Femur (tissue), 1 donor: ENCODE results near the gene THSD7A.
"Not testable (repeated sequence)": the region's sequence is repeated elsewhere in the genome, so short reads cannot be mapped to it uniquely, and the experiment has no call there.

Experiments
- DNase-seq: peaks from one replicate; pipeline ENCODE4 v3.0.0-alpha.2; 2017

The THSD7A gene

GRCh38 chr7:11570922-11571550 lies 261.0 kb downstream of the THSD7A start:
- no peak for DNase-seq

GRCh38 chr7:11570205-11570604 lies 261.8 kb downstream of the THSD7A start:
- no peak for DNase-seq

DNA sequence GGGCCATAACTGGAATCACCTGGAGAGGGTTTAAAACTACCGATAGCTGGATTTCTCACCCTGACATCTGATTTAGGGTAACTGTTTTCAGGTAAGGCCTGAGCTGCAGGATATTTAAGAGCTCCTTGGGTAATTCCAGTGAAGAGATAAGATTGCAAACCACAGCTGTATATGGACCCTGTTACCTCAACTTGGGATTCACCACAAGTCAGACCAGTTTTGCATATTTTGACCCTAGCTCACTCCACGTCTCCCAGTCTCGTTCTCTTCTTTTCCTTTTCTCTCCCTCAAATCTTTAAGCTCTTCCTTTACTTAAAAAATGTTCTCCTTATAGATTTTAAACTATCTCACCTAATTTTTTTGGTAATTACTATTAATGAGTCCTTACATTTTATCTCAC lies 264.4 kb downstream of the THSD7A start:
- no peak for DNase-seq

- no peak for DNase-seq
These were observed 274.4 kb downstream of the THSD7A start for GRCh38 chr7:11557627-11558026.

DNA sequence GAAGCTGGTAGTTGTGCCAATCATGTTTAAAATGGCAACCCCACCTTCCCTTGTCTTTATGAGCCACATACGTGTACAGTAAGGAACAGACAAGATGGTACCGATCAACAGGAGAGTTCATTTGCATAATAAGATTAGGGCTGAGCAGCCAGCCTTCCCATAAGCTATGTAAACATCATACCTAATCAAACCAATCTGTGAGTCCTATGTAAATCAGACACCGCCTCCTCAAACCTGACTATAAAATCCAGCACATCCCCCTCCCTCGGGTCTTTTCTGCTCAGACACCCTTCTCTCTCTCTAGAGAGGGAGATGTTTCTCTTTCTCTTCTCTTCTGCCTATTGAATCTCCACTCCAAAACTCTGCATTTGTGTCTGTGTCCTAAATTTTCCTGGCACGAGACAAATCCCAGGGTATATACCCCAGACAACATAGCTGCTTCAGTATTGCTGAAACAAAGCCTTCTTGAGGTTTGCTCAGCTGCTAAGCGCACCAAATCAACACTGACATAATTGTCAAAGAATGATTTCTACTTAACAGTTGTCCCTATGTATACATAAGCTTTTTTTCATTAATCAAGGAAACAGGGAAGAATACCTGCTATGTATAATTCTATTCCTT lies 279.2 kb downstream of the THSD7A start:
- no peak for DNase-seq

DNA sequence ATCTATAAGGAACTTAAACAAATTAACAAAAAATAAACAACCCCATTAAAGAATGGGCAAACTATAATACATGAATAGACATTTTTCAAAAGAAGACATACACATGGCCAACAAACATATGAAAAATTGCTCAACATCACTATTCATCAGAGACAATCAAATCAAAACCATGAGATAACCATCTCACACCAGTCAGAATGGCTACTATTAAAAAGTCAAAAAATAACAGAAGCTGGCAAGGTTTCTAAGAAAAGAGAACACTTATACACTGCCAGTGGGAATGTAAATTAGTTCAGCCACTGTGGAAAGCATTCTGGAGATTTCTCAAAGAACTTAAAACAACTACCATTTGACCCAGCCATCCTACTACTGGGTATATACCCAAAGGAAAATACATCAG lies 280.5 kb downstream of the THSD7A start:
- DNase-seq = no peak

DNA sequence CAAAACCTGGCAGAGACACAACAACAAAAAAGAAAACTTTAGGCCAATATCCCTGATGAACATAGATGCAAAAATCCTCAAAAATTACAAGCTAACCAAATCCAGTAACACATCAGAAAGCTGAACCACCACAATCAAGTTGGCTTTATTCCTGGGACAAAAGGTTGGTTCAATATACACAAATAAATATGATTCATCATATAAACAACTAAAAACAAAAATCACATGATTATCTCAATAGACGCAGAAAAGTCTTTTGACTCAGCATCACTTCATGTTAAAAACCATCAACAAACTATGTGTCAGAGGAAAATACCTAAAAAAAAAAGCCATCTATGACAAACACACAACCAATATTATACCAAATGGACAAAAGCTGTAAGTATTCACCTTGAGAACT lies 283.5 kb downstream of the THSD7A start:
- no peak for DNase-seq

GRCh38 chr7:11541330-11541729 lies 290.7 kb downstream of the THSD7A start:
- DNase-seq = no peak

GRCh38 chr7:11540271-11540761 lies 291.7 kb downstream of the THSD7A start:
- peak; percentile 52 for DNase-seq

GRCh38 chr7:11539853-11540252 lies 292.1 kb downstream of the THSD7A start:
- no peak for DNase-seq

DNA sequence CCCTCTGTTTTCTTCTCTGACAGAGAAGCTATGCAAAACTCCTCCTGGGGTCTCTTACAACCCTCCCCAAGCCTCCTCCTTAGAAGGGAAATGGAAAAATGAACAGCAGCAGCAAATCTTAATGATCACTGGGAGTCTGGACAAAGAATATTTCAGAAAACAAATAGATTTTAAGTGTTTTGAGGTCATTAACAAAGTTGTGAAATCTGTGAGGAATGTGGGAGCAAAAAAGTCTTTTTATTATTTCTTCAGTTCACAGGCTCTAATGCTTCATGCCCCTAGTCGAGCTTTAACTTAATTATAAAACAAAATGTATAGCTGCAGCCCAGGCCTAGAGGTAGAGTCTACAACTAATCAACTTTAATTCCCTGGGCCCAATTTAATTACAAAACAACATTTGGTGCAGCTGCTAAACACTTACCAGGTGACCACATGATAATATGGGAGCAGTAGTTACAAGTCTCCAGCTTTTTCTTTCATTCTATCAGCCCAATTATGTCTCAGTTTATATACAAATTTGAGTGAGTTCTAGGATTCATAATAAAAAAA lies 293.2 kb downstream of the THSD7A start:
- no peak for DNase-seq

- no peak for DNase-seq
These were observed 298.7 kb downstream of the THSD7A start for GRCh38 chr7:11533229-11533820.

DNA sequence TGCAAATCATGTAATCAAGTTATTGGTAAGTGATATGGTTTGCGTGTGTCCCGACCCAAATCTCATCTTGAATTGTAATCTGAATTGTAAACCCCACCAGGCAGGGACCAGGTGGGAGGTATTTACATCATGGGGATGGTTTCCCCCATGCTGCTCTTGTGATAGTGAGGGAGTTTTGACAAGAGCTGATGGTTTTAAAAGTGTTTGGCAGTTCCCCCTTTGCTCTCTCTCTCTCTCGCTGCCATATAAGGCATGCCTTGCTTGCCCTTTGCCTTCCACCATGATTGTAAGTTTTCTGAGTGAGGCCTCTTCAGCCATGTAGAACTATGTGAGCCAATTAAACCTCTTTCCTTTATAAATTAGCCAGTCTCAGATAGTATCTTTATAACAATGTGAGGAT lies 302.6 kb downstream of the THSD7A start:
- DNase-seq = no peak

DNA sequence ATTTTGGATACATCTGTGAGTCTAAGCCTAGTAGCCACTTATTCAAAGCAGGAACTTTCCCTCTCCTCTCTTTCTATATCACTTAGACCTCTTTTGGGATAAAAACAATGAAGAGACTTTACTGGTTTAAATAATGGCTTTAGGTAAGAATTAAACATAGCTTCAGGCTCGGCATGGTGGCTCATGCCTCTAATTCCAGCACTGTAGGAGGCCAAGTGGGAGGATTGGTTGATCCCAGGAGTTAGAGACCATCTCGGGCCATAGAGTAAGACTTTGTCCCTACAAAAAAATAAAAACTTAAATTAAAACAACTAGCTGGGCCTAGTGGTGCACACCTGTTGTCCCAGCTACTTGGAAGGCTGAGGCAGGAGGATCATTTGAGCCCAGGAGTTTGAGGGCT lies 304.3 kb downstream of the THSD7A start:
- DNase-seq = no peak

DNA sequence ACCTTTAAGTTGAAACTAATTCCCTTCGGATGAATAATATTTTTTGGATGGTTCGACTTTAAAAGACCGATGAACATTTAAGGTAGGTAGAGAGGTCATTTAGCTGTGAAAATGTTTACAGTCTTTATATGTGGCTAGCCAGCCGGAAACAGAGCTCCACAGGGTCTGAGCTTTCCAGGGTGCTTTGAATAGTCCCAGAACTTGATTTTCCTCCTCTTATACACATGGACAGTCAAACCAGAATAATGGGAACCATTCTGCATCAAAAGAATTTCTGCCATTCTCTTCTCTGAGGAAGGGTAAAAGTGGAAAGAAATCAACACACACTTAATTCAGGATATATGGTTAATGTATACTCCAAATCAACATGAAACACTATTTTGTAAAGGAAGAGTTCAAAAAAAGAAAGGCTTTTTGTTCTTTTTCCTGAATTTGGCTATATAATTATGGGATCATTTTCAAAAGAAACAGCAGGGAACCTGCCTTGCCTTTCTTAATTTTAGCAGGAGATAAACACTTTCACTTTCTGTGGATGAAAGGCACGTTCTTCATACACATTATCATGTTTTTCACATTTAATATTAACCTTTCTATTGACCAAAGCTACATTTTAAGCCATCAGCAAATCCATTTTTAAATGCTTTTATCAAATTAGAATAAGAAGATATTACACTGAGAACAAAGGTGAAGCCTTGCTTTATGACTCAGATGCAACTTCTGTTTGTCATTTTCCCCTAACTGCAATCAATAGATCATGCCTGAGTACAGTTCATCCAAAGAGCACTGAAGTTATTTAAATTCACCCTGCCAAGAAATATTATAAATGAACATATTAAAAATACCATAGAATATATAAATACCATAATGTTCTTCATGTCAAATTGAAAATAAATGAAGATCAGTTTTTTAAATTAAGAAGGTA lies 307.3 kb downstream of the THSD7A start:
- no peak for DNase-seq

DNA sequence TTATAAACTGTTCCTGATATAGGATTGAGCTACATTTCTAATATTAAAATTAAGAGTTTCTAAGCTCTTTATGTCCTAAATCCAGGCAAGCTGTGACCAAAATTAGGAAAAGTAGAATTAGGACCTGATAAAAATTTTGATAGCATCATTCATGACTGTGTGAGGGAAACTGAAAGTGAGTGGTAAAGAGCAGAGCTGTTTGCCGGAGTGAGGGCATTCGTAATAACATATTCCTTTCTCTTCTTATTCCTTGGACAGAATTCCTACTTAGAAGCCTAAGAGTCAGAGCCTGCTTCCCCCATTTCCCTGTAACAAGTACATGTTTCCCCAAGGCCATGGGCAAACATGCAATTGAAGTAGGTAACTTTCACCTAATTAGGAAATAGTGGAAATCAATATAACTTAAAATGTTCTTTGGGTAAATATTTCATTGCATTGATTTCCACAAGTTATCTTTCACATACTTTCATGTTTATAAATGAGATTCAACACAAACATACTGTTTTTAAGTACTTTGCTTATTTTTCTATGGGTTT lies 310.0 kb downstream of the THSD7A start:
- not testable (repeated sequence) for DNase-seq

- no peak for DNase-seq
These were observed 314.1 kb downstream of the THSD7A start for GRCh38 chr7:11517853-11518252.

DNA sequence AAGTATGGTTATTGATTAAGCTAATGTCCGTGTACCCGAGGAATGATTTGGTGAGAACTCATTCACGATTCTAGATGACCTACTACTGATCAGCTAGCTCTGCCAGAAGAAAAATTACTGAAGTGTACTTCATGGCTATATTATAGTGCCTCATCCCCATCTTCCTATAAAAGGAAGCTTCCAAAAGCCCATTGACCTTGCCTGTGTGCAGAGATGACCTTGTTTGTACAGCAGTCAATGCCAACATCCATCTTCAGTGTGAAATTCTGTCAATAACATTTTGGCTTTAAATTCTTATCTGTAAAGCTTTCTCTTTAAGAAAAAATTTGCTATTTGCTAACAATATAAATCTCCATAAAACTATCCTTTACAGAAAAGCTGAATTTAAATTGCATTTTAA lies 315.7 kb downstream of the THSD7A start:
- DNase-seq = no peak

- no peak for DNase-seq
These were observed 318.5 kb downstream of the THSD7A start for GRCh38 chr7:11513460-11513859.

DNA sequence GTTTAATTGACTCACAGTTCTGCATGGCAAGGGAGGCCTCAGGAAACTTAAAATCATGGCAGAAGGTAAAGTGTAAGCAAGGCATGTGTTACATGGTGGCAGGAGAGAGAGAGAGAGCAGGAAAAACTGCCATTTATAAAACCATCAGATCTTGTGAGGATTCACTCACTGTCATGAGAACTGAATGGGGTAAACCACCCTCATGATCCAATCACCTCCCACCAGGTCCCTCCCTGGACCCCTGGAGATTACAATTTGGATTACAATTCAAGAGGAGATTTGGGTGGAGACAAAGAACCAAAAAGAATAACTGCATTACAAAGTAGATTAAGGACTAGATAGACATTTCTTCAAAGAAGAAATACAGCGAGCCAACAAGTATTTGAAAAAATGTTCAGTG lies 324.1 kb downstream of the THSD7A start:
- DNase-seq = no peak

DNA sequence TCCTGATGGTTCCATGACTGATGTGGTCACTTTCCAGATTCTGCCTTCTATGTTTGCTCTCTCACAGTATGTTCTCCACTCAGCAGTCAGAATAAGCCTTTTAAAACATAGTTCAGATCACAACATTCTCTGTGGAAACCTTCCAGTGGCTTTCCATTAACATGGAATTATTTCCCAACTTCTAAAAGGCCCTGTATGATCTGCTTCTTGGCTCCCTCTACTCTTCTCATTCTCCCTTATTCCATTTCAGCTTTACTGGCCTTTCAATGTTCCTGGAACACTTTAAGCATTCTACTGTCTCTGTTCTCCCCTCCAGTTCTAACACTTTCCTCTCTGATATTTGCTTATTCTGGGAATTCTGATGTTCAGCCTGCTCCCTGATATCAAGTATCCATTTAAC lies 325.6 kb downstream of the THSD7A start:
- no peak for DNase-seq

GRCh38 chr7:11505471-11505985 lies 326.5 kb downstream of the THSD7A start:
- no peak for DNase-seq

GRCh38 chr7:11492307-11492706 lies 339.7 kb downstream of the THSD7A start:
- no peak for DNase-seq
